GM12878 (cell line): ENCODE results near the gene KTI12. TPM values are rescaled to one million over a fixed set of nuclear protein-coding genes. Genes with fewer than 3 reads are reported as not detected.

Source experiments
- ATAC-seq: fragments of 200-7000 bp; cut with Tn5 transposase; 3 replicates; pipeline ENCODE4 v1.9.1; 2020; ENCODE audit warnings: mild to moderate bottlenecking, moderate library complexity
- BruUV-seq: library from RNA; stranded (reverse); fragments of 400-500 nt; replicated peaks from 2 replicates; lab custom pipeline; 2021; lab: Mats Ljungman, UMichigan
- CTCF ChIA-PET: fragments of 300-600 bp; sonication (Branson Sonifier 250); formaldehyde crosslinking; extraction: SDS; loops from one replicate; lab custom pipeline; 2021; ENCODE audit warnings: inconsistent platforms; lab: Yijun Ruan, JAX
- POLR2A ChIA-PET: fragments of 350-600 bp; formaldehyde crosslinking; extraction: SDS; loops from one replicate; lab custom pipeline; 2021; ENCODE audit warnings: inconsistent platforms; lab: Charles Lee
- RAD21 ChIA-PET: fragments of 300-600 bp; sonication (Branson Sonifier 250); formaldehyde crosslinking; loops from one replicate; lab custom pipeline; 2023; ENCODE audit warnings: antibody characterized with exemption; ENCODE audit not compliant: unreplicated experiment; lab: Charles Lee
- SMC1A ChIA-PET: fragments of 300-600 bp; sonication (Branson Sonifier 250); formaldehyde crosslinking; loops from one replicate; lab custom pipeline; 2023; ENCODE audit not compliant: unreplicated experiment, uncharacterized antibody; lab: Charles Lee
- DNase-seq: peaks from one replicate; pipeline ENCODE4 v3.0.0-alpha.2; 2011; ENCODE audit warnings: low read depth, low spot score
- FAIRE-seq: peaks from 3 replicates; lab custom pipeline; 2011; peaks lifted over from hg19 to GRCh38; lab: Jason Lieb, UNC
- H2AFZ ChIP-seq: 2 replicates; pipeline ENCODE4 v1.6.0; 2011; ENCODE audit warnings: low read depth, low read length, control low read depth; ENCODE audit not compliant: control insufficient read depth
- H3K27ac ChIP-seq: 2 replicates; pipeline ENCODE4 v1.5.1; 2011; ENCODE audit warnings: control low read depth; ENCODE audit not compliant: control insufficient read depth, insufficient read depth
- H3K27me3 ChIP-seq, 2 experiments: replicated peaks in 1 of 2; 2 replicates each; pipeline versions ENCODE4 v1.6.0 to v1.6.1; 2011; ENCODE audit warnings: low read length in 1 of 2; ENCODE audit not compliant: control insufficient read depth in 2 of 2, insufficient read depth in 2 of 2
- H3K36me3 ChIP-seq, 2 experiments: 2 replicates each; pipeline ENCODE4 v1.5.1; 2011; ENCODE audit warnings: low read length in 1 of 2; ENCODE audit not compliant: control insufficient read depth in 2 of 2, insufficient read depth in 2 of 2
- H3K4me1 ChIP-seq: 2 replicates; pipeline ENCODE4 v1.6.1; 2011; ENCODE audit warnings: mild to moderate bottlenecking, low read length, moderate library complexity, mixed read lengths; ENCODE audit not compliant: control insufficient read depth, insufficient read depth
- H3K4me2 ChIP-seq: 2 replicates; pipeline ENCODE4 v1.6.0; 2011; ENCODE audit warnings: control low read depth; ENCODE audit not compliant: control insufficient read depth, insufficient read depth
- H3K4me3 ChIP-seq: fragments of 200-600 bp; sonication (generic); 2 replicates; pipeline ENCODE4 v1.5.1; 2016
- H3K79me2 ChIP-seq: 2 replicates; pipeline ENCODE4 v1.6.0; 2011; ENCODE audit warnings: low read length; ENCODE audit not compliant: control insufficient read depth, insufficient read depth
- H3K9ac ChIP-seq: 2 replicates; pipeline ENCODE4 v1.8.0; 2011; ENCODE audit warnings: low read length, control low read depth, mixed read lengths; ENCODE audit not compliant: control insufficient read depth, insufficient read depth
- H3K9me3 ChIP-seq: replicated peaks from 3 replicates; pipeline ENCODE4 v1.5.1; 2011; ENCODE audit warnings: mild to moderate bottlenecking, low read length; ENCODE audit not compliant: control insufficient read depth, insufficient read depth
- H4K20me1 ChIP-seq: 2 replicates; pipeline ENCODE4 v1.6.0; 2011; ENCODE audit not compliant: control insufficient read depth, insufficient read depth
- CBX3 ChIP-seq: fragments of 200-600 bp; sonication (generic); IDR thresholded peaks from 2 replicates; pipeline ENCODE4 v1.6.1; 2016; ENCODE audit warnings: low read depth, borderline replicate concordance
- CHD4 ChIP-seq: fragments of 200-600 bp; sonication (generic); IDR thresholded peaks from 2 replicates; pipeline ENCODE4 v1.6.1; 2016; ENCODE audit warnings: mild to moderate bottlenecking
- CREB1 ChIP-seq: IDR thresholded peaks from 2 replicates; pipeline ENCODE4 v1.6.1; 2012; ENCODE audit warnings: low read depth, mild to moderate bottlenecking, inconsistent platforms
- EZH2 ChIP-seq: IDR thresholded peaks from 2 replicates; pipeline ENCODE4 v1.6.1; 2012; ENCODE audit warnings: low read depth, mild to moderate bottlenecking, control low read depth, inconsistent platforms, low read length, borderline replicate concordance; ENCODE audit not compliant: control insufficient read depth
- FOXK2 ChIP-seq: fragments of 450-650 bp; IDR thresholded peaks from 2 replicates; pipeline ENCODE4 v1.6.1; 2017; ENCODE audit warnings: mild to moderate bottlenecking, moderate library complexity
- IKZF2 ChIP-seq, 2 experiments: fragments of 450-650 bp; IDR thresholded peaks; 2 replicates each; pipeline ENCODE4 v1.6.1; 2017; ENCODE audit warnings: mild to moderate bottlenecking in 2 of 2, moderate library complexity in 2 of 2
- MTA2 ChIP-seq: fragments of 450-650 bp; IDR thresholded peaks from 2 replicates; pipeline ENCODE4 v1.6.1; 2016; ENCODE audit warnings: low read depth, mild to moderate bottlenecking, moderate library complexity
- MXI1 ChIP-seq: fragments of 150-350 bp; IDR thresholded peaks from 2 replicates; pipeline ENCODE4 v1.6.1; 2011; ENCODE audit warnings: low read depth, mild to moderate bottlenecking, inconsistent platforms, low read length, improper control_type of control experiment
- MYC ChIP-seq: IDR thresholded peaks from 2 replicates; pipeline ENCODE4 v1.6.1; 2011; ENCODE audit warnings: mild to moderate bottlenecking, low read length, moderate library complexity, inconsistent platforms; ENCODE audit not compliant: insufficient read depth, insufficient replicate concordance, insufficient read length, severe bottlenecking
- NFYB ChIP-seq: IDR thresholded peaks from 2 replicates; pipeline ENCODE4 v1.6.1; 2011; ENCODE audit warnings: low read depth, mild to moderate bottlenecking, low read length, improper control_type of control experiment, moderate library complexity; ENCODE audit not compliant: insufficient read depth
- NR2C2 ChIP-seq: IDR thresholded peaks from 2 replicates; pipeline ENCODE4 v1.6.1; 2011; ENCODE audit warnings: borderline replicate concordance, low read depth; ENCODE audit not compliant: control insufficient read depth, insufficient read length
- PKNOX1 ChIP-seq: fragments of 450-650 bp; IDR thresholded peaks from 2 replicates; pipeline ENCODE4 v1.6.1; 2016; ENCODE audit warnings: mild to moderate bottlenecking
- REST ChIP-seq: IDR thresholded peaks from 2 replicates; pipeline ENCODE4 v1.6.1; 2012; ENCODE audit warnings: mild to moderate bottlenecking, low read depth, low read length
- USF1 ChIP-seq: IDR thresholded peaks from 2 replicates; pipeline ENCODE4 v1.6.1; 2011; ENCODE audit warnings: borderline replicate concordance, low read depth, mild to moderate bottlenecking, moderate library complexity, mixed read lengths, low read length; ENCODE audit not compliant: insufficient read depth; ENCODE audit errors: extremely low read length
- WRNIP1 ChIP-seq: IDR thresholded peaks from 2 replicates; pipeline ENCODE4 v1.6.1; 2011; ENCODE audit warnings: low read depth, low read length, improper control_type of control experiment, borderline replicate concordance
- YBX1 ChIP-seq: fragments of 450-650 bp; IDR thresholded peaks from 2 replicates; pipeline ENCODE4 v1.6.1; 2016; ENCODE audit warnings: antibody characterized with exemption
- ZBTB33 ChIP-seq: fragments of 450-650 bp; IDR thresholded peaks from 2 replicates; pipeline ENCODE4 v1.6.1; 2017; ENCODE audit warnings: mild to moderate bottlenecking
- WGBS: methylation state at CpG from one replicate; pipeline ENCODE4 v1.1.6; 2016; ENCODE audit warnings: low lambda C conversion rate; ENCODE audit not compliant: insufficient replicate concordance, insufficient coverage; ENCODE audit errors: missing lambda C conversion rate; 5-methylcytosine and 5-hydroxymethylcytosine counted together
- in situ Hi-C: fragments of 300-500 bp; cut with MboI; formaldehyde crosslinking; loops from 9 replicates; pipeline ENCODE4 v1.14.3; 2018; ENCODE audit warnings: mixed read lengths
- intact Hi-C: fragments of 100-400 bp; cut with micrococcal nuclease; formaldehyde crosslinking; loops from one replicate; pipeline ENCODE4 v1.14.2; 2022; ENCODE audit not compliant: unreplicated experiment
- polyA plus RNA-seq, 11 experiments: library from polyadenylated mRNA; depleted of rRNA in 4 of 11; unstranded in 6 of 11; stranded (reverse) in 5 of 11; fragments of >200 nt; fragmentation: Nextera tagmentation in 4 of 11; fragmentation: Illumina TruSeq in 1 of 11; extraction: Ambion mirVana in 4 of 11; extraction: Trizol in 1 of 11; gene quantifications; 1 replicate in 1 of 11; 2 replicates in 10 of 11; pipeline versions ENCODE4 v1.2.1 to v1.2.3, GENCODE V29; 2011 to 2016; ENCODE audit warnings: inconsistent platforms in 2 of 11, missing spikeins in 2 of 11, low read depth in 1 of 11
- total RNA-seq, 4 experiments: library from RNA; depleted of rRNA in 3 of 4; stranded (reverse); fragments of >200 nt in 3 of 4; fragmentation: Illumina TruSeq in 1 of 4; extraction: Trizol in 1 of 4; gene quantifications; 2 replicates each; pipeline versions ENCODE4 v1.2.1 to v1.2.3, GENCODE V29; 2013 to 2021

KTI12 gene
- total and polyA plus RNA-seq, 10 of the 15 experiments (the other 5 are each of a cell fraction or from before 2014, with no cell fraction given), result 2.7 to 32.4 (median 17.6) TPM

- CTCF ChIA-PET, result no interaction called here
- Histone ChIP-seq H2AFZ (peak overlapping the region; percentile 83), H3K9ac (peak overlapping the region; percentile 87), H3K79me2 (peaks cover 69% of the 10 kb centered on the region), H3K4me1 (peaks cover 4% of the 10 kb centered on the region; the same call in 1 of the 2 replicates), H3K27me3 (no peaks in the 10 kb centered on the region), H4K20me1 (no peaks in the 10 kb centered on the region), H3K27ac (peak overlapping the region; percentile 88), H3K36me3 (peaks cover 0 to 7% of the 10 kb centered on the region in 2 experiments; a peak in 1 of 4 replicates), H3K9me3 (no peaks in the 10 kb centered on the region), H3K4me2 (peak overlapping the region; percentile 90), H3K4me3 (peak overlapping the region; percentile 79)
- SMC1A ChIA-PET, result interaction anchor here (0.8 to 4.0 kb wide), 5 partner anchors 14 to 318 kb away, joined by 3 to 11 read pairs (median 4); no protein-coding TSS in a partner anchor
- BruUV-seq, result no TSS peak
- no peak for ATAC-seq
- in situ Hi-C loops (no loop called here), intact Hi-C loops (loop anchor here (1.0 kb wide), 1 partner anchor 24 kb away; the partner anchor contains the start of gene KTI12)
- RAD21 ChIA-PET, result interaction anchor here (0.7 to 1.0 kb wide), 2 partner anchors 15 to 177 kb away, joined by 3 to 4 read pairs; no protein-coding TSS in a partner anchor
- FAIRE-seq, result no peak
- WGBS, result 0% methylated on average over 4 of the region's 4 CpGs
- POLR2A ChIA-PET, result interaction anchor here (0.5 to 4.0 kb wide), 7 partner anchors 8 to 1164 kb away, joined by 3 to 37 read pairs (median 3); partner anchors contain the start of gene KTI12
- DNase-seq, result no peak
- TF ChIP-seq MTA2 (peak; percentile 46; the same call in 1 of the 2 replicates), CHD4 (no peak), WRNIP1 (no peak), EZH2 (no peak), FOXK2 (no peak), IKZF2 (IDR thresholded peaks at IDR 0.05) (peak; percentile 40 to 49; a peak in 2 of 4 replicates), CBX3 (no peak), MXI1 (no peak), CREB1 (no peak), YBX1 (no peak), REST (no peak), PKNOX1 (no peak), ZBTB33 (no peak), MYC (no peak), NR2C2 (no peak), NFYB (no peak), USF1 (no peak)
Observed at GRCh38 chr1:52056937-52057231, 23.3 kb upstream of the KTI12 start.
